Stimulated activated CD4-positive, alpha-beta T cell treated with anti-CD3 and anti-CD28 coated beads, TNF-alpha, amount 100 ng/mL, for 24 hours (primary cell): ENCODE data around the gene NPY4R.
"Not testable (repeated sequence)": the region's sequence is repeated elsewhere in the genome, so short reads cannot be mapped to it uniquely, and the experiment has no call there.

Source experiments
- DNase-seq, 3 experiments: peaks; one replicate each; pipeline ENCODE4 v3.0.0-alpha.2; 2020; ENCODE audit warnings: low read depth in 3 of 3

NPY4R gene

DNA sequence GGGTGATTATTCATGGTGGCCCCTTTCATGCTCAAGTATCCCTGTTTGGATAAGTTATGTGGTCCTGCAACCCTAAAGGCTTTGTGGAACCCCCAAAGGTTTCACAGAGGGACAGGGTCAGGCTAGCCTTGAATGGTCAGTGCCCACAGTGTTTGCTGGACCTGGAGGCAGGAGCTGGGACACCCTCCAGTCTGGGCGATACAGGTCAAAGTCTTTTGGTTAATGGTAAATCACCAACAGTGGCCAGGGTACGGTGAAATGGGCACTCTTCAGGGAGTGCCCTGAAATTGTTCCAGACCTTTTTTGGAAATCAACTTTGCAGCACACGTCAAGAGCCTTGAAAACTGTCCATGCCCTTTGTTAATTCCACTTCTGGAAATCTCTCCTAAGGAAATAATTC is 8.7 kb downstream of the NPY4R start:
- not testable (repeated sequence) for DNase-seq

DNA sequence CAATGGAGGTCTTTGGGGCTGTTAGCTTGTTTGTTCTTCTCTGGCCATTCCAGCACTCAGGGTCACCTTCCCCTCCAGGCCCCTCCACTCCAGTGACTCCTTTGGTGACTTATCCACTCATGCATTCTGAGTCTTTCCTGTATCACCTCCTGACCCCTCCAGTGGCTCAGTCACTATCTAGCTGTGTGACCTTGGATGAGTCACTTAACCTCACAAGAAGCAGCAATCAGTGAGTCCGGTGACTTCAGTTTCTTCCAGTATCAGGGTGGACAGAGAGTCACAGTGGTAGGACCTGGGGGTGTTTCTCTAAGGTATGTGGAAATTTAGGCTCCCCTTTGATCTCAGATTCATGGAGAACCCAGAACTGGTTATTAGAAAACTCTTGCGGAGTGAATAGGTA is 9.8 kb downstream of the NPY4R start:
- not testable (repeated sequence) for DNase-seq

DNA sequence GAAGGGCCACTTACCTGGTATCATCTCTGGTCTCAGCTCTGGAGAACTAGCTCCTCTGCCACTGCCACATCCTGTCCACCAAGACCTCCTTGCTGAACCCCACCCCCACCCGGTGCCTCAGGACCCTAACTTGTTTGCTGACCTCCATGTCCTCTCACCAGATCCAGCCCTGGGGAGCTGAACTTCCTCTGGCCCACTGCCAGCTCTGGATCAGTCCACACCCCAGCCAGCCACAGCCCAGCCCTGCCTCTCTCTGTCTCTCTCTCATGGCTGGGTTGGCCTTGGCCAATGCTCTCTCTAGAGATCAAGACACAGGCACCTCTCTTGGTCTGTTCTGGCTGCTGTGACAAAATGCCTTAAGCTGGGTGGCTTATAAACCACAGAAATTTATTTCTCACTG is 14.4 kb downstream of the NPY4R start:
- DNase-seq = not testable (repeated sequence)

DNA sequence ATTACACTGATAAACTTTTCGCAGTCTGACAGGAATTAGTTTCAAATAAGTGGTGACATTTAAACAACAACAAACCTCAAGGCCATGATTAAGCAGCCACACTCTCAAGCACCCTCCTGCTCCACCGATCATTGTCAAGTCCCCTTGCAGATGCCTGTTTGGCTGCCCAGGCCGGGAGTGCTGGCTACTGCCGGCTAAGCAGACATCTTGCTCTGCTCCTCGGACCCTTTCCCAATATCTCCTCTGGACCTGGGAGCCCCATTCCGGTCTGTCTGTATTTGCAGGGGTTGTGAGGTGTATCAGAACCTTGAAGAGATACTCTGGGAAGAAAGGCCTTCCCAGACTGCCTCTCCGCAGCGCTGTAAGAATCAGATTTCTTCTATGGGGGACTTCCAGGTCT is 14.9 kb downstream of the NPY4R start:
- not testable (repeated sequence) for DNase-seq

DNA sequence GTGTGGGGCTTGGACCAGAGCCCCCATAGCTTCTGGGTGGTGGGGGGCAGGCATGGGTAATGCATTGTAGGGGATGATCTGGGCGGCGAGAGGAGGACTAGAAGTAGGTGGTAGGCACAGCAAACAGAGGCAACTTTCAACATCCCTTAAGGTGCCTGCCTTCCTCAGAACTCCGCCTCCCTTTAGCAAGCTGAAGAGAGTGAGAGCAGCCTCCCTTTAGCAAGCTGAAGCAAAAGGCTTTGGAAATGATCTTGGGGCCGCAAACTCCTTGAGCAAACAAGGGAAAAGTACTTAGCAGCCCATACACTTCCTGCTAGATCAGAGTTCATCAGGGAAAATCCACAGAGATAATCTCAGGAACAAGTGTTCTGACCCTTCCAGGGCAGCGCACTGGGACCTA is 18.3 kb downstream of the NPY4R start:
- DNase-seq = not testable (repeated sequence)

DNA sequence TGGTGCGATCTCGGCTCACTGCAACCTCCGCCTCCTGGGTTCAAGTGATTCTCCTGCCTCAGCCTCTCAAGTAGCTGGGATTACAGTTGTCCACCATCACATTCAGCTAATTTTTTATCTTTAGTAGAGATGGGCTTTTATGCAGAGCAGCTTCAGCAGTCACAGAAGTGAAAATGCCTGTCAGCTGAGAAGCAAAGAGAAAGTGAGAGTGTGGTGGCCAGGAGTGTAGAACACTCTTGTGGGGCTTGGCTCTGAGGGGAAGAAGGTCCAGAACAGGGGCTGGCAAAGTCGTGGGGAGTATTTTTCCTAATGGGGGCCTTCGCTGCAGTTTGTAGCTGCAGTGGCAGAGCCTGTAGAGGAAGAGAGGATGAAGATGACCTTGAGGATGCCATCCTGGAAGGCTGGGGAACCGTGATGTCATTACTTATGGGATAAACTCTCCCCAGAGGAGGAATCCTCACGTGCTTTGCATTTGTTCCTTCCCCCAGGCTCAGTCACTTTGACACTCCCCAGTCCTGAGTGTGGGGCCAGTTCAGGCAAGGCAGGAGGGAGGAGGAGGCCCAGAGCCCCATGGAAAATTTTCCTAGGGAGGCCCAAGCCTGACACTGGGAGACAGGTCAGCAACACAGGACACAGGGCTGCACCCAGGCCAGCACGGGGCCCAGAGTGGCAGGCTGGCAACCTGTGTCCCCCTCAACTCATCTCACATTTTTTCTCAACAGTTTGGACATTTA is 20.2 kb downstream of the NPY4R start:
- not testable (repeated sequence) for DNase-seq

DNA sequence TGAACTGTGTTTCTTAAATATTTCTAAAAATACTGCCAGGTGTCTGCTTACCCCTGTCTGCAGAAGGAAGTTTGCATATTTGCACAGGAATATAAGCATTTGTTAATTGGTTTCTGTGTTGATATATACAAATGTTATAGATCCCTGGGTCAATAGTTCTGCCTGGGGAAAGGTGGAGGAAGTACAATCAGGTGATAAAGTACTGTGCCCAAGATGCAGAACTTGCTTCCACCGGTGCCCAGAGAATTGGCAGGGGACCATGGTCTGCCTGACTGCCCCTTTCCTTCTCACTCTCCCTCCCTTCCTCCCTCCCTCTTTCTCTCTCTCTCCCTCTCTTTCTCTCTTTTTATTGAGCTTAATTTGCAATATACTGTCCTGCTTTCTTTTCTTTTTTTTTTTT is 22.3 kb downstream of the NPY4R start:
- not testable (repeated sequence) for DNase-seq

DNA sequence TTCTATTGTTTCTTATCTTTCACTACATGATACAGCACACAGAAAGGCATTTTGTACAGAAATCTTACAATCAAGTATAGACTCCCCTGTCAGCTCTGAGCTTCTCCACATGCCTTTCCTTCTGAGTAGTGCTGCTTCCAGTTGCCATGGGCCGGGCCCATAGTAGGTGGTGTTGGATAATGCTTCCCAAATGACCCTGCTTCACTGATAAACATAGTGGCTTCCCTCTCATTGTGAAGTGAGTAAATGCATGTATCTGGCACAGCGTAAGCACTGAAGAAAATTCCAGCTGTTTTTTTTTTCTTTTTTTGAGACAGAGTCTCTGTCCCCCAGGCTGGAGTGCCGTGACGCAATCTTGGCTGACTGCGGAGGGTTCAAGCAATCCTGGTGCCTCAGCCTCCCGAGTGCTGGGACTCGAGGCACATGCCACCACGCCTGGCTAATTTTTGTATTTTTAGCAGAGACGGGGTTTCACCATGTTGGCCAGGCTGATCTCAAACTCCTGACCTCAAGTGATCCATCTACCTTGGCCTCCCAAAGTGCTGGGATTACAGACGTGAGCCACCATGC is 23.0 kb downstream of the NPY4R start:
- not testable (repeated sequence) for DNase-seq

DNA sequence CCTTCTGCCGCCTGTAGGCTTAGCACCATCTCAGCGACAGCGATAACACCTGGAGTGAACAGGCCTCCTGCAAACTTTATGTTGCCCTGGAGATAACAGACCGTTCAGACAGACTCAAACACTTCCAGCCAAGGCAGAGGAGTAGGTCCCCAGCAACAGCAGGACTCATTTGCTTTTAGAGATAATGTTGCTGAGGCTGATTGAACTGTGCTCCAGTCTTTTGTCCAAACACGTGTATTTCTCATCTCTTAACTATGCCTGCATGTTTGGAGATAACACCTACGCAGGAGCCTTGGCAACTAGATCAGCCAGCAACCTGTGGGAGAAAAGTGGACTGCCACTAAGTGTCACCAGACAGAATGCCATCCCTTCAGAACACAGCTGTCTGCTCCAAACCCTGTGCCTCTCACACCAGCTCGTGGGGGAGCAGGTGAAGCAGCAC is 23.9 kb downstream of the NPY4R start:
- not testable (repeated sequence) for DNase-seq

DNA sequence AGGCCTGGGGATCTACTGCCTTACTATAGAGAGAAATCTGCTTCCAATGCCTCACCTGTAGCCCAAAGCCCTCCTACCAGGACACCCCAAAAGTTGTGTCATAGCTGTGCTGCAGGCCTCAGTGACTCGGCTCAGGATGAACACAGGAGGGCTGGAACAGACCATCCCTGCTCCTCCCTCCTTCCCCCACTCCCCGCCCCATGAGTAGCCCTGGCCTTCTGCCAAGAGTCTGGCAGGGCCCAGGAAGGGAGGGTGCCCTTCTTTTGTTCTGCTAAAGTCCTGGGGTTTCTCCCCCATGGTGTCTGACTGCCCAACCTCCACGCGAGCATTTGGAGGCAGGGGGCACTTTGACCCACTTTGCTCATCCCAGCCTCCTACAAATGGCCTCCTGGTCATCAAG is 24.8 kb downstream of the NPY4R start:
- DNase-seq = not testable (repeated sequence)

DNA sequence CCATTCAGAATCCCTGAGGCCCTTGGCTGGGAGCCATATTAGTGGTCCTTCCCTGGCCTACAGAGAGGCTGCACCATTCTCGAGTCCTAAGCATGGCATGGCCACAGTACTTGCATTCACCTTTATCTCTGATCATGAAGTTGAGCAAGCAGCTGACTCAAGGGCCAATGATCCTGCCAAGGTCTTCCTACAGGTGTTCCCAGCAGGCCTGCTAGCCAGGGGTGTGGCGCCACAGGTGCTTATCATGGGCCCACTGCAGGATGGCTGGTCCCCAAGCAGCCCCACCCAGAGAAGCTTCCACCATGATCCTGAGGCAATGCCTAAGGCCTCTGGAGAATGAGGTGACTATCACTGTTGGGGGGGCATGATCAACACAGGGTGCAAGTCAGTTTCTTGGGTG is 42.2 kb downstream of the NPY4R start:
- not testable (repeated sequence) for DNase-seq

DNA sequence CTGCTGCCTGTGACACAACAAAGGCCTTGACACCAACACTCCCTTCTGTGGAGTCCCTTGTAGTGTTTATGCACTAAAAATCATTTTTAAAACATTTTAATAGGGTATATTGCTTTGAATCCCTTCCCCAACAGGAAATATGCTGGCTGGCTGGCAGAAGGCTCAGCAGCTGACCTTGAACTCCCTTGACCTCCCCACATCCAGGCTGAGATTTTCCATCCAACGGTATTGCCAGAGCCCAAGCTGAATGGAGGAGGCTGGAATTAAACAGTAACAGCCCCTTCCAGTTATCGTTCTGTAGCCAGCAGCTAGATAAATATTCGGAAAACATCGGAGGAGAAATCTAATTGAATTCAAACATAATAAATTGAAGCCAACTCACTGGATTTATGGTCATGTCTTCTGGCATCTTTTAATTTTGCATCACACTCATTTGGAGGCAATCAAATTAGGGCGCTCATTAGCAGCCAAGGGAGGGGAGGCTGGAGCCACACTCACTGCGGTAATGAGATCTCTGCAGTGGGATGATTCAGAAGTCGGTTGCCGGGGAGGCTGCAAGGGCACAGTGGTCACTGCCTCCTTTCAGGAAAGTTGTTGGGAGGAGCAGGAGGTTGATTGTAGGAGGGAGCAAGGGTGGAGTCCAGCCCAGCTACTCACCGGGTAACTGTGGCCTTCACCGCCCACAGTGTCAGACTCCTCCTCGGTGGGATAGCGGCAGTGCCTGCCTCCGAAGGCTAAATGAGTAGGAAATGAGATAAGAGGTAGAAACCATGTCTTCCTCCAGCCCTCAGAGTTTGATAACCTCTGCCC is 46.0 kb downstream of the NPY4R start:
- DNase-seq = not testable (repeated sequence)

DNA sequence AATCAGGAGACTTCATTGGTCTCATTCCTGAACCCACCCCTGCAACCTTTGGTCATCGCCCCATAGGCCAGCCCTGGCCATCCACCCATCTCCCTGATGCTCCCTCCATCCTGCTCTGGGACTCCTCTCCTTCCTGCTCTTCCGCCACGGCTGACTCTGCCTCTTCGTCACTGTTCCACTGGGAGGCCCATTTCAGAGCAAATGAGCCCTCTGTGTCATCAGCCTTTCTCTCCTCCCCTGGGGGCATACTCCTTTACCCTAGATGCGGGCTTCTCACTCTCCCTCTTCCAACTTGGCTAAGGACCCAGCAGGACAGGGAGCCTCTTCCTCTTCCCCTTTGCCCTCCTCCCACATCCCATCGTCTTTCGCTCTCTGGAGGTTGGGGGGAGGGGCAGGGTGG is 47.5 kb downstream of the NPY4R start:
- DNase-seq = not testable (repeated sequence)

DNA sequence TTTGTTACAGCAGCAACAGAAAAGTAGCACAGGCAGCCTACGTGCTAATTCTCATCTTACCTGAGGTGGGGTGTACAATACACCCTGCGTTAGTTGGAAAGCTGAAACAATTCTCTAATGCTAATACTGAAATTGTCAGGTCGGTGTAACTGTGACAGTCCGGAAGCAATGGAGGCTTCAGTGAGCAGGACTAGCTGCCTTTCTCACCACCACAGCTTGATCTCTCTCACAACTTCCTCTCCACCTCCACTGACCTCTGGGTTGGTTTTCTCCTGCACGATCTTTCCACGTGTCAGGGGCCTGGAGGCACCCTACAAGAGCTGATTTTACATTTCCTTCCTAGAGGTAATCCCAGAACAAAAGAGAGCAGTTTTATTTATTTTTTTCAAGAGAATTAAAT is 50.5 kb downstream of the NPY4R start:
- DNase-seq = not testable (repeated sequence)

DNA sequence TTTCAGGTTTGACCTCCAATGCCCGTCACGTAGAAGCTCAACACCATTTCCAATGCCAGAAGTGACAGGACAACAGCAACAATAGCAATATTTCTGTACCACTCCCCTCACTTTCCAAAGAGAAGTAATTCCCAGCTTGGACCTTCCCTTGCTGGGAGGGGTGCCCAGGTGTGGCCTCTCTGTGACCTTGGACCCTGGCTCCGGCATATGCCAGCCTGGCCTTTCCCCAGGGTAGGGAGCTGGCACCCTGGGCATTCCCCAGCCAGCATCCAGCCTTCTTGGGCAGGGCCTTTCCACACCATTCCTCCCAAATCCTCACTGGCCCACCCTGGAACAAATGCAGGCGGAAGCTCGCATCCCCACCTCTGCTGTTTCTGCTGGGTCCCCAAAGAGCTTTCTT is 53.1 kb downstream of the NPY4R start:
- not testable (repeated sequence) for DNase-seq

DNA sequence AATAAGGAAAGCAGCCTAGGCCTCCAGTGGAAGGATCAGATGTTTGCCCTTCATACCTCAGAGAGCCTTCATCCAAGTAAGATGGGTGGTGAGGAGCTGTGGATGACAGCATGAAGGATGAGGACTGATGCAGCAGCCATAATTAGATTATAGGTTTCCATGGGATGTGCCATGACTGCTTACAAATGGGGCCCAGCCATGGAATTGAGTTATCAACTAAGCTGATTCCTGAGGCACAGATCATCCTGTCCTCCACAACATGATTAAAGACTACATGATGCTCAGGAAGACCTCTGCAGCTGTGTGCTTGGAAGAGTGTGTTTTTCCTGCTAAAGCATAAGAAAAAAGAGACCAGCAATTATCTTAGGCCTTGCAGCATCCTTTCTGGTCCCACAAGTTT is 54.6 kb downstream of the NPY4R start:
- not testable (repeated sequence) for DNase-seq
